CD4-positive, alpha-beta T cell treated with Interleukin-4 for 4 hours (primary cell): ENCODE data around the gene HDAC5.
"Not testable (repeated sequence)": the region's sequence is repeated elsewhere in the genome, so short reads cannot be mapped to it uniquely, and the experiment has no call there.

ENCODE experiments used
- DNase-seq: peaks from one replicate; pipeline ENCODE4 v3.0.0-alpha.2; 2020

Gene HDAC5

GRCh38 chr17:44066204-44066930, 57.1 kb downstream of the HDAC5 start, which contains the start of gene LSM12:
LSM12 (minus strand) TSS chr17:44066671; CDS start chr17:44066587, 84 bp downstream.
- peak; percentile 82 for DNase-seq

GRCh38 chr17:44065668-44066203, 57.7 kb downstream of the HDAC5 start:
- DNase-seq: no peak

GRCh38 chr17:44063704-44064639, 59.5 kb downstream of the HDAC5 start:
- DNase-seq: no peak

- no peak for DNase-seq
Measured at GRCh38 chr17:44062871-44063270, 60.6 kb downstream of the HDAC5 start.

GRCh38 chr17:44061446-44061845, 62.0 kb downstream of the HDAC5 start:
- DNase-seq: no peak

- DNase-seq: no peak
Measured at GRCh38 chr17:44059101-44059892, 64.1 kb downstream of the HDAC5 start.

GRCh38 chr17:44053125-44053872, 70.1 kb downstream of the HDAC5 start:
- no peak for DNase-seq

GRCh38 chr17:44049294-44050060, 74.0 kb downstream of the HDAC5 start:
- no peak for DNase-seq

GRCh38 chr17:44046893-44047292, 76.5 kb downstream of the HDAC5 start:
- not testable (repeated sequence) for DNase-seq

GRCh38 chr17:44045486-44045885, 78.0 kb downstream of the HDAC5 start:
- DNase-seq: no peak

GRCh38 chr17:44044071-44044470, 79.4 kb downstream of the HDAC5 start:
- DNase-seq: no peak

GRCh38 chr17:44043272-44043696, 80.2 kb downstream of the HDAC5 start:
- no peak for DNase-seq

- no peak for DNase-seq
Measured at GRCh38 chr17:44039829-44040635, 83.4 kb downstream of the HDAC5 start.

GRCh38 chr17:44038604-44039011, 84.8 kb downstream of the HDAC5 start:
- no peak for DNase-seq

- no peak for DNase-seq
Measured at GRCh38 chr17:44037471-44037870, 86.0 kb downstream of the HDAC5 start.

GRCh38 chr17:44034688-44035087, 88.8 kb downstream of the HDAC5 start:
- not testable (repeated sequence) for DNase-seq

- peak; percentile 2 for DNase-seq
Measured at GRCh38 chr17:44033861-44034408, 89.5 kb downstream of the HDAC5 start.

- DNase-seq: no peak
Measured at GRCh38 chr17:44030482-44030881, 93.0 kb downstream of the HDAC5 start.

GRCh38 chr17:44029736-44030135, 93.7 kb downstream of the HDAC5 start:
- no peak for DNase-seq
